ENCODE data around the gene GPANK1. TPM values are rescaled to one million over a fixed set of nuclear protein-coding genes. Genes with fewer than 3 reads are reported as not detected.

GPANK1 gene
- total and polyA plus RNA-seq, 9 of the 15 experiments (the other 6 are each of a cell fraction or from before 2014, with no cell fraction given), result 32.2 to 111 (median 46.3) TPM

GRCh38 chr6:31690231-31691077, 25.7 kb upstream of the GPANK1 start (continued):
- TF ChIP-seq, protein P1, sequence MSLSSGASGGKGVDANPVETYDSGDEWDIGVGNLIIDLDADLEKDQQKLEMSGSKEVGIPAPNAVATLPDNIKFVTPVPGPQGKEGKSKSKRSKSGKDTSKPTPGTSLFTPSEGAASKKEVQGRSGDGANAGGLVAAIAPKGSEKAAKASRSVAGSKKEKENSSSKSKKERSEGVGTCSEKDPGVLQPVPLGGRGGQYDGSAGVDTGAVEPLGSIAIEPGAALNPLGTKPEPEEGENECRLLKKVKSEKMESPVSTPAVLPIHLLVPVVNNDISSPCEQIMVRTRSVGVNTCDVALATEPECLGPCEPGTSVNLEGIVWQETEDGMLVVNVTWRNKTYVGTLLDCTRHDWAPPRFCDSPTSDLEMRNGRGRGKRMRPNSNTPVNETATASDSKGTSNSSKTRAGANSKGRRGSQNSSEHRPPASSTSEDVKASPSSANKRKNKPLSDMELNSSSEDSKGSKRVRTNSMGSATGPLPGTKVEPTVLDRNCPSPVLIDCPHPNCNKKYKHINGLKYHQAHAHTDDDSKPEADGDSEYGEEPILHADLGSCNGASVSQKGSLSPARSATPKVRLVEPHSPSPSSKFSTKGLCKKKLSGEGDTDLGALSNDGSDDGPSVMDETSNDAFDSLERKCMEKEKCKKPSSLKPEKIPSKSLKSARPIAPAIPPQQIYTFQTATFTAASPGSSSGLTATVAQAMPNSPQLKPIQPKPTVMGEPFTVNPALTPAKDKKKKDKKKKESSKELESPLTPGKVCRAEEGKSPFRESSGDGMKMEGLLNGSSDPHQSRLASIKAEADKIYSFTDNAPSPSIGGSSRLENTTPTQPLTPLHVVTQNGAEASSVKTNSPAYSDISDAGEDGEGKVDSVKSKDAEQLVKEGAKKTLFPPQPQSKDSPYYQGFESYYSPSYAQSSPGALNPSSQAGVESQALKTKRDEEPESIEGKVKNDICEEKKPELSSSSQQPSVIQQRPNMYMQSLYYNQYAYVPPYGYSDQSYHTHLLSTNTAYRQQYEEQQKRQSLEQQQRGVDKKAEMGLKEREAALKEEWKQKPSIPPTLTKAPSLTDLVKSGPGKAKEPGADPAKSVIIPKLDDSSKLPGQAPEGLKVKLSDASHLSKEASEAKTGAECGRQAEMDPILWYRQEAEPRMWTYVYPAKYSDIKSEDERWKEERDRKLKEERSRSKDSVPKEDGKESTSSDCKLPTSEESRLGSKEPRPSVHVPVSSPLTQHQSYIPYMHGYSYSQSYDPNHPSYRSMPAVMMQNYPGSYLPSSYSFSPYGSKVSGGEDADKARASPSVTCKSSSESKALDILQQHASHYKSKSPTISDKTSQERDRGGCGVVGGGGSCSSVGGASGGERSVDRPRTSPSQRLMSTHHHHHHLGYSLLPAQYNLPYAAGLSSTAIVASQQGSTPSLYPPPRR (CRISPR knock-in tag; IDR thresholded peaks at IDR 0.05; ENCODE audit: borderline replicate concordance), result 0 out of 2 replicates have a peak, but pooled peaks have one; percentile 75
- TF ChIP-seq ZNF830 (CRISPR knock-in tag; IDR thresholded peaks at IDR 0.05) (peak; percentile 88; the same call in 1 of the 2 replicates), ZNF518B (CRISPR knock-in tag; IDR thresholded peaks at IDR 0.05) (no peak), POLR2G (IDR thresholded peaks at IDR 0.05; ENCODE audit: low read depth, low read length) (no peak), ETV5 (CRISPR knock-in tag; IDR thresholded peaks at IDR 0.05; ENCODE audit: low read depth) (peak; percentile 44; the same call in 1 of the 2 replicates), FOXM1 (IDR thresholded peaks at IDR 0.05; ENCODE audit: low read depth) (peak; percentile 65), FOXM1 (CRISPR knock-in tag; IDR thresholded peaks at IDR 0.05; ENCODE audit: low read depth) (no peak), SOX6 (IDR thresholded peaks at IDR 0.05) (peak; percentile 86), ARID3A (IDR thresholded peaks at IDR 0.05; ENCODE audit: borderline replicate concordance, low read depth, low read length) (0 out of 2 replicates have a peak, but pooled peaks have one; percentile 74), SMARCE1 (IDR thresholded peaks at IDR 0.05) (peak; percentile 100), CEBPB (tag; IDR thresholded peaks at IDR 0.05) (no peak)
- TF ChIP-seq, protein P2, sequence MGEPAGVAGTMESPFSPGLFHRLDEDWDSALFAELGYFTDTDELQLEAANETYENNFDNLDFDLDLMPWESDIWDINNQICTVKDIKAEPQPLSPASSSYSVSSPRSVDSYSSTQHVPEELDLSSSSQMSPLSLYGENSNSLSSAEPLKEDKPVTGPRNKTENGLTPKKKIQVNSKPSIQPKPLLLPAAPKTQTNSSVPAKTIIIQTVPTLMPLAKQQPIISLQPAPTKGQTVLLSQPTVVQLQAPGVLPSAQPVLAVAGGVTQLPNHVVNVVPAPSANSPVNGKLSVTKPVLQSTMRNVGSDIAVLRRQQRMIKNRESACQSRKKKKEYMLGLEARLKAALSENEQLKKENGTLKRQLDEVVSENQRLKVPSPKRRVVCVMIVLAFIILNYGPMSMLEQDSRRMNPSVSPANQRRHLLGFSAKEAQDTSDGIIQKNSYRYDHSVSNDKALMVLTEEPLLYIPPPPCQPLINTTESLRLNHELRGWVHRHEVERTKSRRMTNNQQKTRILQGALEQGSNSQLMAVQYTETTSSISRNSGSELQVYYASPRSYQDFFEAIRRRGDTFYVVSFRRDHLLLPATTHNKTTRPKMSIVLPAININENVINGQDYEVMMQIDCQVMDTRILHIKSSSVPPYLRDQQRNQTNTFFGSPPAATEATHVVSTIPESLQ (CRISPR knock-in tag; IDR thresholded peaks at IDR 0.05), result no peak
- TF ChIP-seq, protein P3, sequence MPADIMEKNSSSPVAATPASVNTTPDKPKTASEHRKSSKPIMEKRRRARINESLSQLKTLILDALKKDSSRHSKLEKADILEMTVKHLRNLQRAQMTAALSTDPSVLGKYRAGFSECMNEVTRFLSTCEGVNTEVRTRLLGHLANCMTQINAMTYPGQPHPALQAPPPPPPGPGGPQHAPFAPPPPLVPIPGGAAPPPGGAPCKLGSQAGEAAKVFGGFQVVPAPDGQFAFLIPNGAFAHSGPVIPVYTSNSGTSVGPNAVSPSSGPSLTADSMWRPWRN (IDR thresholded peaks at IDR 0.05; ENCODE audit: low read depth), result peak; percentile 70
